NCI-H1092 treated with DMSO at 0.1 percent for 48 hours (cell line): ENCODE data around the gene COX20.
"Not testable (repeated sequence)": the region's sequence is repeated elsewhere in the genome, so short reads cannot be mapped to it uniquely, and the experiment has no call there.

Experiments used
- DNase-seq: peaks from one replicate; lab custom pipeline; 2025; lab: John Stamatoyannopoulos, UW

COX20 gene

GRCh38 chr1:244835276-244836134 lies at the start of gene COX20:
Gene COX20, plus strand, starts transcription at chr1:244835658. Its CDS starts 57 bp downstream, at chr1:244835715.
- DNase-seq, result peak; percentile 98

- no peak for DNase-seq
Measured at GRCh38 chr1:244788493-244789275, 46.8 kb upstream of the COX20 start.

DNA sequence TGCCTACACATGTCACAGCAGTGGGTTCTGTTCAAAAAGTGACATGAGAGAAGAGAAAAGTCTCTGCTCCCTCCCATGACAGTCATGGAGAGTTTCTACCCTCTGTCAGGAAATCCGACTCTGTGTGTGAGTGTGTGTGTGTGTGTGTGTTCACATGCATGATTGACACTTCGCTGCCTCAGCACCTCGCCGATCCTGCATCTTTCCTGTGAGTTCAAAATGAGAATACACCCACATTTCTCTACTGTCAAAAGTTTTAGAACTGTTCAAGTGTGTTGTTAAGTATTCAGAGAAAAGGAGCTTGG lies 46.2 kb upstream of the COX20 start:
- no peak for DNase-seq

DNA sequence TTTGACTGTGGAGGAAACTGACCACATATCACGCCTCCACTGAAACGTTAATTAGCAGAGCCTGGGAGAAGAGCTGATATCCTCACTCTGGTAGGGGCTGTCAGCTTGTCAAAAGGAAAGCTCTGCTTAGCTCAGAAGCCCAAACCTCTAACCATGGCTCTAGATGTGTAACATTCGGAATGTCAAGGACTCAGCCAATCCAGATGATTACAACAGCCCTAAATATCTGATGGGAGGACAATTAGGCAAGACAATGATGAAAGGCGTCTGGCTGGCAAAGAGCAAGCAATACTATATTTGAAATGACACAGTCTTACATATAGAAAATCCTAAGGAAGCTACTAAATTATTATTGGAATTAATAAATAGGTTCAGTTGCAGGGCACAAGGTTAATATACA lies 45.7 kb upstream of the COX20 start:
- DNase-seq, result no peak

GRCh38 chr1:244791061-244791460 lies 44.4 kb upstream of the COX20 start:
- DNase-seq, result no peak

GRCh38 chr1:244792188-244792850 lies 43.1 kb upstream of the COX20 start:
- DNase-seq, result no peak

DNA sequence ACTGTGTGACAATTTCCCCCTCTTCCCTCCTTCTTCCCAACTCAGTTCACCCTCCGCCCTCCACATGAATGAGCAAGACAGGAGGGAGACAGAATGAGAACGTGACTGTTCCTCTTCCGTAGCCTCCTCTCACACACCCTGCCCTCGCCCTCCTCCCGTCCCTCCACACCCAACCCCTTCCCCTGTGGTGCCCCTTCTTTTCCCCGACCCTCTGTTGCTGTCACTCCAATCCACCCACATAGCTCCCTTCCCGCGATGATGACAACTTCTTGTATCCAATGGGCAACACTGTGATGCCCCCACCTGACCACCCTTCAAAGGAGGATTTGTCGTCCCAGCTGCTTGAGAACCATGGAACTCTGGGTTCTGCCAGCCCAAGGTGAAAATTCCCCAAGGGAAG lies 41.4 kb upstream of the COX20 start:
- no peak for DNase-seq

DNA sequence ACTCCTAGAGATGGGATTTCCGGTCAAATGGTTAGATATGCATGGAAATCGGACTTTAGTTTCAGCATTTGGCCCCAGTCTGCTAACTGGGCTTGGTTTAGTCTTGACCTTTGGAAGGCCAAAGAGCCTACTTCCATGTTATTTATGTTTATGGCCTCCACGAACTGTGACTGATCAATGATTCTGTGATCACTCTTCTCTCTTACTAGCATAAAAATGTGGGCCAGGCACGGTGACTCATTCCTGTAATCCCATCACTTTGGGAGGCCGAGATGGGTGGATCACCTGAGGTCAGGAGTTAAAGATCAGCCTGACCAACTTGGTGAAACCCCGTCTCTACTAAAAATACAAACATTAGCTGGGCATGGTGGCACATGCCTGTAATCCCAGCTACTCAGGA lies 40.9 kb upstream of the COX20 start:
- not testable (repeated sequence) for DNase-seq

- peak; percentile 57 for DNase-seq
Measured at GRCh38 chr1:244796719-244797406, 38.6 kb upstream of the COX20 start.

- no peak for DNase-seq
Measured at GRCh38 chr1:244800821-244801220, 34.6 kb upstream of the COX20 start.

- peak; percentile 21 for DNase-seq
Measured at GRCh38 chr1:244801246-244801645, 34.2 kb upstream of the COX20 start.

- no peak for DNase-seq
Measured at GRCh38 chr1:244802041-244802440, 33.4 kb upstream of the COX20 start.

GRCh38 chr1:244802556-244803239 lies 32.8 kb upstream of the COX20 start:
- no peak for DNase-seq

DNA sequence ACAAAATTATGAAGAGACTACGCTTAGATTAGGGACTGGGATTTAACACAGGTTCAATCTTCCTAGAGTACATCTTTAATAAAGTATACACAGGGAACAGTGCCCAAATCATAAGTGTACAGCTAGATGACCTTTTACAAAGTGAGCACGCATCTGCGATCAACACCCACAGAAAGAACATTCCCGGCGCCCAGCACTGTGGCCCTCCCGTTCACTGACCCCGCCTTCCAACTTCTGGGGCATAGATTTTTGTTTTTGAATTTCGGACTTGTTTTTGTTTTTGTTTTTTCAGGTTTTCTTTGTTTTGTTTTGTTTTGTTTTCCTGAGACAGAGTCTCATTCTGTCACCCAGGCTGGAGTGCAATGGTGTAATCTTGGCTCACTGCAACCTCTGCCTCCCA lies 30.6 kb upstream of the COX20 start:
- DNase-seq, result no peak

DNA sequence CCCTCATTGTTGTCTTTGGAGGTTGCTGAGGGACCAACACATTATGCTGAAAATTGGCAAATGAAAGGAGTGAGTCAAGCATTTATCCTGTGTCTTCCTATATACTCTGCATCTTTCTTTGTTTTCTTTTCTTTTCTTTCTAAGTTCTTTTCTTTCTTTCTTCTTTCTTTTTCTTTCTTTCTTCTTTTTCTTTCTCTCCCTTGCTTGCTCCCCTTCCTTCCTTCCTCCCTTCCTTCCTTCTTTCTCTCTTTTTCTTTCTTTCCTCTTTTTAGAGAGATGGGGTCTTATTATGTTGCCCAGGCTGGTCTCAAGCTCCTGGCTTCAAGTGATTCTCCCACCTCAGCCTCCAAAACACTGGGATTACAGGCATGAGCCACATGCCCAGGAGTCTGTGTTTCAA lies 28.3 kb upstream of the COX20 start:
- no peak for DNase-seq

- DNase-seq, result no peak
Measured at GRCh38 chr1:244810221-244810620, 25.2 kb upstream of the COX20 start.

GRCh38 chr1:244813327-244813726 lies 22.1 kb upstream of the COX20 start:
- no peak for DNase-seq

GRCh38 chr1:244815600-244816099 lies 19.8 kb upstream of the COX20 start:
- DNase-seq, result no peak

DNA sequence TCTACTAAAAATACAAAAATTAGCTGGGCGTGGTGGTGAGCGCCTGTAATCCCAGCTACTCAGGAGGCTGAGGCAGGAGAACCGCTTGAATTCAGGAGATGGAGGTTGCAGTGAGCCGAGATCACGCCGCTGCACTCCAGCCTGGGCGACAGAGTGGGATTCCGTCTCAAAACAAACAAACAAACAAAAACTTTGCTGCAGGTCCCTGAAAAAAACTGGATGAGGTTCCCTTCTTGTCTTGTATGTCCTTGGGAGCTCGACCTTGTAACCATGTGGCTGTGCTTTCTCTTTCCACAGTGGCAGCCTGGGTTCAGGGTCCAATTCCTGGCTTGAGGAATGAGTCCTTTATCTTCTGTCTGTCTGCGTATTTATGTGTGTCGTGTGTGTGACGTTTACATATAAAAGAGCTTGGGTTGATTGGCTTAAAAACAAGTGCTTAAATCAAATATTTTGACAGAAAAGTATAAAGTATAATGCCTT lies 18.0 kb upstream of the COX20 start:
- no peak for DNase-seq

DNA sequence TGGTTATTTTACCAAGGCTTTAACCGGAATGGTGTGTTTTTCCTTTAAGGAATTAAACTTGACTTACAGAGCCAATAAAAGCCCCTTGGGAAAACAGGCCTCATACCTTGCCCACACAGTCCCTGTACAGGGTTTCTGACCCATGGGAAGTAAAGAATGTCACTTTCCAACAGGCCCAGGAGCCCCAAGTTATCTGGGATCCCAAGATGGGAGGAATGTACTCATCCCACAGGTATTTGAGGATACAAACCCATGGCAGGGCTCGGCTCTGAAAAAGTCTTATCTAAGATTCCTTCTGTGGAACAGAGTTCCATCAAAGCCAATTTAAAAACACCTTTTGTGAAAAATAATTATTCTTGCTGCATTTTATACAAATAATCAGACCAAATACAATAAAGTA lies 15.3 kb upstream of the COX20 start:
- DNase-seq, result no peak

DNA sequence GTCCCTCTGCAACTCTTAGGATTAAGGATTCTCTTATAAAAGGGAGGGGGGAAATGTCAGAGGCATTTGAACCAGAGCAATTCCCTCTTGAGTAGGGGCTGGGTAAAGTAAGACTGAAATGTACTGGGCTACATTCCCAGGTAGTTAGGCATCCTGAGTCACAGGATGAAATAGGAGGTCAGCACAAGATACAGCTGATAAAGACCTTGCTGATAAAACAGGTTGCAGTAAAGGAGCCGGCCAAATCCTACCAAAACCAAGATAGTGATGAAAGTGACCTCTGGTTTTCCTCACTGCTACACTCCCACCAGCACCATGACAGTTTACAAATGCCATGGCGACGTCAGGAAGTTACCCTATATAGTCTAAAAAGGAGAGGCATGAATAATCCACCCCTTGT lies 14.3 kb upstream of the COX20 start:
- no peak for DNase-seq
